ENCODE measurements around the gene EPB41L5.

EPB41L5 gene

GRCh38 chr2:120204022-120204405 is 191.1 kb downstream of the EPB41L5 start:
- DNase-seq = no peak

DNA sequence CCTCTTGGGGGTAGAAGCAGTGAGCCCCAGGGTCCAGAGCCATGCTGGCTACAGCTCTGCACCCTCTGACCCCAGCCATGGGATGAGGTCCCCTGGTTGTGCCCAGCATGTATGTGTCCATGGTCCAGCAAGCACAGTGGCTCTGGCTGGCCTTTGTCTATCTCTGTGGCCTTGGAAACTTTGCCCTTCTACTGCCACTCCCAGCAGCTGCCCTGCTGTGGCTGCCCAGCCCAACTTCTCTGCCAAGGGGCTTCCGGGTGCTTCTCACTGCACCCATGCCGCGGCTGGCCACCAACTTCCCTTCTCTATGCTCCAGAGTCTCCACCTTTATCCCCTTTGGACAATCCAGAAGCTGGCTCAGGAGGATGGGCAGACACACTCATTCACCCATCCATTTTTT is 191.5 kb downstream of the EPB41L5 start:
- DNase-seq = no peak

DNA sequence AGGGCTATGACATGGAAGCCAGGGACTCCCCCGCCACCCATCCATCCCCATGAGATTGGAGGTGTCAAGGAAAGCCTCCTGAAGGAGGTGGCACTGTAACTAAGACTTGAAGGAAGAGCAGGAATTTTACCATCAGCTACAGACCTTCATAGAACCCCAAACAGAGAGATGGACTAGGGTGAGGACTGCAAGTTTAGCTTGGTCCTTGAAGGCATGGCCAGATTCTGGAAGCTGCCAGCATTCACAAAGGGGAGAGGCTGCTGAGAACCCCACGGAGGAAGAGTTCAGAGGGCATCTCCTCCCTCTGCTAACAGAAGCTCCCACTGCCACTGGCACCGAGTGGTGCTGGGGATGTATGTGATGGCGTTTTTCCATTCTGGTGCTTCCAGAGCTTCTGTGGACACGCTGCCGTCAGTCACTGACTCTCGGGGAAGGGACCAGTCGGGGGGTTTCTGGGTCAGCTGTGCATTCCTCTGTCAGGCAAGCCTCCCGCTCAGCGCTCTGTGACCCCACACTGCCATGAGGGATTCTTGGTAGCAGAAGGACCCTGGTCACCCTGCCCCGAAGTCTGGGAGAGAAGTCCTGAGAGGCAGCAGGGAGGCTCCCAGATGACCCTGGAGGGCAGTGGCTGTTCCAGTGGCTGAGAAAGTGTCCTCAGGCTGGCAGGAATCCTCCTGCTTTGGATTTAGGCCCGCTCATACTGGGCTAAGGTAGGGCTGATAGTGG is 192.2 kb downstream of the EPB41L5 start:
- DNase-seq = no peak

GRCh38 chr2:120206022-120206581 is 193.2 kb downstream of the EPB41L5 start:
- no peak for DNase-seq

- no peak for DNase-seq
These were observed 195.8 kb downstream of the EPB41L5 start for GRCh38 chr2:120208381-120209353.

GRCh38 chr2:120209427-120210269 is 196.8 kb downstream of the EPB41L5 start:
- no peak for DNase-seq

DNA sequence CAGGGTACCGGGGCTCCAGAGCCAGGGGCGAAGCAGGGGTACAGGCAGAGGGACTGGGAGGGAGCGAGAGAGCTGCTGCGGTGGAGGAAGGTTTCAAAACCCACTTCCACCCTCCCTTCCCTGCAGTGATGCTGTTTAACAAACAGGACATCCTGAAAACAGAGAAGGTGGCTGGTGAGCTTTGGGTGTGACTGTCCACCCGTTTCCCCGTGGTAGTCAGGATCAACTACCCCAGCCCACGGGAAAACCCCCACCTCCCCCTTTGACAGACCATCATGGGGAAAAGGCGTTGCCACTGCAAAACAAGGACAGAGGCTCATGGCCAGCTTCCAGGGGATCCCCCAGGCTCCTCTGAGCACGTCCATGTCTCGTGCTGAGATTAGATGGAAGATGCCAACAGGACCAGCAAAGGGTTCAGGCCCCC is 197.4 kb downstream of the EPB41L5 start:
- no peak for DNase-seq

DNA sequence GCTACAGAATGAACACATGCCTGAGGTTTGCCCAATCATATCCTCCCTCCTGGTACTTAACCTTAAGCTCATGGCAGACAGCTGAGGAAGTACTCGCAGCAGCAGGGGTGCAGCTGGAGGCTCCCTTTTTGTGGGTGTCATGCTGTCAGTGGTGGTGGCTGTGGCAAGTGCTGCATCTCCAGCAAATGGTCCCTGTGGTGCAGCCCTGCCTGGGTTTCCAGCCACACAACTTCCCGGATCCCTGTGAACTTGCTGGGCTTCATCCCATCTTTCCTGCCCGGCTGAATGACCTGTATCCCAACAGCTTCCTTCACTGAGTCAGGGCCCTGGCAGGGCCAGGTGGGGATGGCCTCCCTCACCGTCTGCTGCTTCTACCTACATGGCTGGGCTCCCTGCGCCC is 205.3 kb downstream of the EPB41L5 start:
- no peak for DNase-seq

GRCh38 chr2:120219291-120219690 is 206.4 kb downstream of the EPB41L5 start:
- DNase-seq = no peak

DNA sequence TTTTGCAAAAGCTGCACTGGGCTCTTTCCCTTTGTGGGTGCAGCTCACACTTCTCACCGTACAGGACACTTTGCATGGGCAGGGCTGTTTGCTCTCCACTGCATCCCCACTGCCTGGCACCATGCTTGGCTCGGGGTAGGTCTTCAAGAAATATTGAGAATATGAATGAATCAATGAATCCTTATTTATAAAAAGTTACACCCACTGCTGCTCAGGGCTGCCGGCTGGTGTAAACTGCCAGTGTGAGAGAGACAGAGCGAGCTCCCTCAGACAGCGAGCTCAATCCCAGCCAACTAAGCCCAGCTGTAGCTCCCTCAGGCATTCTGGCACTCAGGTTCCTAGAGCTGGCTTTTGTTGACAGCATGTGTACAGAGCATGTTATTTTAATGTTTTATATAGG is 206.9 kb downstream of the EPB41L5 start:
- DNase-seq = no peak

DNA sequence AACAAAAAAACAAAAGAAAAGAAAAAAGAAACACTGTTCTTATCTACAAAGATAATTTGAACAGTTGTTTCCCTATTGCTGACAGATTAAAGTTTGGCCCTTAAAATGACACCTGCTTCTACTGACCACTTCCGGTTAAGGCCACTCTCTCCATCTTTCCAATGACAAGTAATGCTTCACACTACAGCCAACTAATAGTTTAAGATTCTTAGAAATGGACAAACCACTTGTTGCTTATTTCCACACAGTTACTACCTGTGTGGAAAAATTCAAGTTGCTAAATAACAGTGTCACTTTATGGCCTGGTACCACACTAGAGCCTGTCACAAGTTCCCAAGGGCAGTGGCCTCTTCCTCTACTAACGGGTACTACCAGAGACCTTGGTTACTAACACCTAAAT is 207.9 kb downstream of the EPB41L5 start:
- DNase-seq = no peak

DNA sequence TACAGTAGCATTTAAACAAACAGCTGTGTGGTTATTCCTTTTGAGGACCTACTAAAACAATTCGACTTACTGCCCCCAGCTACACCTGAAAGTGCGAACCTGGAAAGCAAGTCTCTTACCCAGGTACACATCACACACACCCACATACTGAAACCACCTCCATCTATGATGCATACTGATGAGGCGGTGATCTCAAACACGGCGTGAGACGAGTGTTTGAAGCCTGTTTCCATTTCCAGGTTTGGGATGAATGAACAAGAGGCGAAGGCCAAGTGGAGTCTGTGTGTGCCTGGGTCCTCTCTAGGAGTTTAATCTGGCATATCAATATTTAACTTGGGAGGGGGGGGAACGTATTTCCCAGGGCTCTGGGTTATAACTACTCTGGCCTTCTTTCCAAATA is 208.7 kb downstream of the EPB41L5 start:
- DNase-seq = no peak

DNA sequence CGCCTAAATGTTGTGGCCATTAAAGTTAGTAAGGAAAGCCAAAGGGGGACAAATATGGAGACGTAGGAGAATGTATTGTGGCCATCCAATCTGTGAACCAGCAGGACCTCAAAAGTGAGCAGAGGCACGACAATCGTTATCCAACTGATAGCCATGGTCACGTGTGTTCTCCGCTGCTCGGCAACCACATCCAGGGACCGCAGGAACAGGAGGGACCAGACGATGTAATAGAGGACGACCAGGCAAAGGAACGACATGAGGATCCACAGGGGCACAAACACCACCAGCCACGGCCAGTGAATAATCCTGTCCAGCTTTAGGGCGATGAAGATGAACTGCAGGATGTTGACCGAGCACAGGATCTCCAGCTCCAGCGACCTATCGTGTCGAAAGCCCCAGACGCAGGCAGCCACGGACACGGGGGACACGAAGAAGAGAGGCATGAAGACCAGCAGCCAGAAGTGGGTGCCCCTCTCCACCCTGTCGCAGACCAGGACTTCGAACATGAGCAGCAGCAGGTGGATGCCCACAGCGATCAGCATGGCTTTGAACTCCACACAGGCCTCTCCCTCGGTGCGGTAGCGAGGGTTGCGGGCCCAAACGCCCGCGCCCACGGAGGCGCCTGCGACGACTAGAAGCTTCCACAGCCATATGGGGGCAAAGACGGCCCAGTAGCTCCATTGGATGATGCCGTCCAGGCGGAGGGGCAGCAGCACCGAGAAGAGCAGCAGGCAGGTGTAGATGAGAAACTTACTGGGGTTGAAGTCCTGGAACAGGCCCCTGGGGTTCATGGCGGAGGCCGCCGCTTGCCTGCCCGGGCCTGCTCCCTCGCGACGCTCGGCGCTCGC is 209.5 kb downstream of the EPB41L5 start:
- DNase-seq = no peak

DNA sequence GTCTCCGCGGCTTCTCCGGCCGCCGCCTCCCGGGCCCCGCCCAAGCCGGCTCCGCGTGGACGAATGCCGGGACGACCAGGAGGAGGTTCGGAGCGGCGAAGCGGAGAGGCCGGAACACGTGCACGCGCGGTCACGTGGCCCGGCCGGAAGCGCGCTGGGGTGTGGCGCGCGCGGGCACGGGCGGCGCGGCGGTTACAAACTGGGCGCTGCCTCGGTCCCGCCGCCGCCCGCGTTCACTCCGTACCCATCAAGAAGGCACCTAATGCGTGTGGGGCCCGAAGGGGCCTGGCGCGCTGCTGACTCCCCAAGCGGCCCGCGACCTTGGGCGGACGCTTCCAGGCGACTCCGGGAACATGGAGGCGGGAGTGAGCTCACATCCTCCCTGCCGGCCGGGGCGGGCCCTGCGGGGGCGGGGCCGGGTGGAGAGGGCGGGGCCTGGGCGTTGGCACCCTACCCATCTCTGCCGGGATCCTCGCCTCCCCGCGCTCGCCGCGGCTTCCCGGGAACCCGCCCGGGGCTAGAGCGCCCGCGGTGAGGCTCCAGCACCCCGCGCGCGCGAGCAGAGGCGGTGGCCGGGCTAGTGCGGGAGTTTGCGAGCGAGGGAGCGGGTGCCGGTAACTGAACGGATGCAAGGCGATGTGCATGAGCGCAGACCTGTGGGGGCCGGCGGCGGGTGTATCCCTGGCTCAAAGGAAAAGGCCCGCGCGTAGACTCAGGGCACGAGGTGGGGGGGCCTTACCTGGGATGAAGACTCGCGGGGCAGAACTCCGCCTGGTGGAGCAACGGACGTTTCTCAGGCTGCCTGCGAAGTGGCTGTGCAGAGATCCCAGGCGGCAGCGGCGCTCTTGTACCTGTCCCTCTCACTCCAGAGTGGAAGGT is 210.4 kb downstream of the EPB41L5 start, which contains the start of gene TMEM185B:
Gene TMEM185B, minus strand, starts transcription at position 367 of the 879 bp plus-strand sequence. CDS start 424 bp downstream, outside the sequence.
- peak; percentile 94 for DNase-seq

DNA sequence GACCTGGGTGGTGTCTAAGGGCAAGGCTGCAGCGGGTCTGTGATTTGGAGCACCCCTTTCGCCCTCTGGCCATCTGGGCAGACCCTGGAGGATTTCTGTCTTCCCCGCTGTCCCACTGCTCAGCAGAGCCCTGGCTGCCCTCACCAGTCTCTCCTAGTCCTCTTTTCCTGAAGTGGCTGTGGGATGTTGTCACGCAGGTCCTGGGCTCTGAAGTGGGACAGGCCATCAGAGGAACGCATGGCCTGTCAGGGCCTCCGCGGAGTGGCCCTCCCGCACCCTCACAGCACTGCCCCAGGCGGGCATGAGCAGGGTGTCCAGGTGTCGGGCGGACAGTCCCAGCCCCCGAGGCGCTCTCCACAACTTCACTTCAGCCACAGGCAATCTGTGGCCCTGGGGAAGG is 211.4 kb downstream of the EPB41L5 start:
- DNase-seq = no peak

DNA sequence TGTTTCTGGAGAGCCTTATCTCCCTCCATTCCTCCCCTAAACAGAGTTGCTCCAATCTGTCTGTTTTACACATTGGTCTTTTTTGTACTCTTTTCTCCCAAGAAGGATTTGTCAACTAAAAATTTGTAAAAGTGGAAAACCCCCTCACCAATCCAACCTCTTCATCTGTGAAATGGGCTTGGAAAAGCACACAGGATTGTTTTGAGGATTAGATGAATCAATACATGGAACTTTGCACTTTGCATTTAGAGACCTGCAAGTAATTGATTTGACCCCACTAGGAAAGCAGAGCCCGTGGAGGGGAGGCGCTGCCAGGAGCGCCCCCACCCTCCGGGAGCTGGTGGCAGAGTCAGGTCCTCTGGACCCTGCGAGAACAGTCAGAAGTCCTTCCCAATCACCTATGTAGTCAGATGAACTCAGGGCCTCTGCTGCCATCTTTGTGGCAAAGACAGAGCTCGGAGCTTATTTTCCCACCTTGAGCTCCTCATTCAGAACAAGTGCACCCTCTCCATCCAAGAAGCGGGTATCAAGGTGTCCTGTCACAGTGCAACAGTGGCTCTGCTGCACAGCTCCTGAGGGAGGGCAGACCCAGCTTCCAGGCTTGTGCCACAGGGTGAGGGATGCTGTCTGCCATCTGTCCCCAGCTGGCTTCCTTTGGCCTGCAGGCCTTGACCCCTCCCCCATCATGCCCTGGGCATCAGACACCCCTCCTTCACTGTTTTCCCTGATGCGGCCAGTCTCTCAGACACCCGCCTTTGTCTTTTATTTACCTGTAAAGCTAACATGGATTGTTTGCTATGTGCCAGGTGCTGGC is 212.1 kb downstream of the EPB41L5 start:
- DNase-seq = no peak

DNA sequence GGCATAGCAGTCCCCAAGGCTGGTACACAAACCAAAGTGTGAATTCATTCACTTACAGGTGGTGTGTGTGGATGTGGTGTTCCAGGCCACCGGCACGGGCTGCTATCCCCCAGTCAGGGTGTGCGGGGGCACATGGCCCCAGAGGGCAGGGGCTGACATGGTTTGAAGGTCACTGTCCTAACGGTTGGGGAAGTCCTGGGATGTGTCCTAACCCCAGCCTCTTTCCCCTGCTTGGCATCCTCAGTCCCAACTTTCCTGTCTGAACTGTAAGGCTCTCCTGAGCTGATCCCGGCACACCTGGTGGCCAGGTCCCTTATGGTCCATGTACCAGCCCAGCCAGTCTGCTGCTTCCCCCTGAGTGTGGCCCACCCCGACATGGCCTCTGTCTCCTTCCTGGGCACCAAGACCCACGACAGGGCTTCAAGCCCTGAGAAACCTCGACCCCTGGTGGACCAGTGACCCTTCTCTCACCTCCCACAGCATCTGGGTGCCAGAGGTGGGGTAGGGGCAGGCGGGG is 212.7 kb downstream of the EPB41L5 start:
- DNase-seq = no peak

GRCh38 chr2:120226316-120226715 is 213.4 kb downstream of the EPB41L5 start:
- DNase-seq = no peak

Measured in NCI-H2227 treated with DMSO at 0.1 percent for 48 hours (cell line).